A549 (cell line): ENCODE data around the gene RAB6D. TPM values are rescaled to one million over a fixed set of nuclear protein-coding genes. Genes with fewer than 3 reads are reported as not detected.
"Not testable (repeated sequence)": the region's sequence is repeated elsewhere in the genome, so short reads cannot be mapped to it uniquely, and the experiment has no call there.

Source experiments
- ATAC-seq, 2 experiments: fragments of 200-7000 bp in 1 of 2; fragments of >200 bp in 1 of 2; cut with Nextera tagmentation in 1 of 2; cut with Tn5 transposase in 1 of 2; 3 replicates each; pipeline versions ENCODE4 v1.8.0 to v1.9.1; 2018 to 2020; ENCODE audit warnings: mild to moderate bottlenecking in 1 of 2, moderate library complexity in 1 of 2
- CTCF ChIA-PET: fragments of 300-600 bp; sonication (Branson Sonifier 250); formaldehyde crosslinking; extraction: SDS; loops from one replicate; lab custom pipeline; 2021; ENCODE audit warnings: antibody characterized with exemption, inconsistent platforms; lab: Yijun Ruan, JAX
- POLR2A ChIA-PET: fragments of 350-600 bp; formaldehyde crosslinking; extraction: SDS; loops from one replicate; lab custom pipeline; 2021; ENCODE audit warnings: antibody characterized with exemption, inconsistent platforms; lab: Yijun Ruan, JAX
- DNase-seq, 2 experiments: peaks; one replicate each; pipeline versions ENCODE4 v3.0.0 to v3.0.0-alpha.2; 2011 to 2016; ENCODE audit warnings: low read depth in 1 of 2, low spot score in 1 of 2
- FAIRE-seq: peaks from 2 replicates; lab custom pipeline; 2011; peaks lifted over from hg19 to GRCh38; lab: Jason Lieb, UNC
- H3K27ac ChIP-seq, 2 experiments: fragments of >200 bp; sonication (Bioruptor Twin); formaldehyde crosslinking; 3 replicates each; pipeline ENCODE4 v1.5.1; 2016 to 2017
- H3K4me1 ChIP-seq: fragments of >200 bp; sonication (Bioruptor Twin); formaldehyde crosslinking; 3 replicates; pipeline ENCODE4 v1.6.1; 2016
- H3K4me2 ChIP-seq: fragments of >200 bp; sonication (Bioruptor Twin); formaldehyde crosslinking; 3 replicates; pipeline ENCODE4 v1.6.1; 2016
- H3K4me3 ChIP-seq: fragments of >200 bp; sonication (Bioruptor Twin); formaldehyde crosslinking; 3 replicates; pipeline ENCODE4 v1.5.1; 2016
- H3K9me3 ChIP-seq: fragments of >200 bp; sonication (Bioruptor Twin); formaldehyde crosslinking; 3 replicates; pipeline ENCODE4 v1.6.1; 2016
- ESRRA ChIP-seq: fragments of 150-350 bp; IDR thresholded peaks from 2 replicates; pipeline ENCODE4 v1.6.1; 2014; ENCODE audit warnings: mild to moderate bottlenecking, low read length, borderline replicate concordance
- FOSB ChIP-seq: fragments of 250-450 bp; sonication (Bioruptor Pico); IDR thresholded peaks from 2 replicates; pipeline ENCODE4 v1.5.0; 2020; ENCODE audit warnings: mild to moderate bottlenecking, moderate library complexity
- FOSL2 ChIP-seq, 2 experiments: fragments of 450-650 bp in 1 of 2; fragments of >200 bp in 1 of 2; sonication (Bioruptor Twin) in 1 of 2; formaldehyde crosslinking; IDR thresholded peaks; 2 replicates each; pipeline versions ENCODE4 v1.5.0 to v1.6.1; 2016 to 2020; ENCODE audit warnings: mild to moderate bottlenecking in 1 of 2, moderate library complexity in 1 of 2
- HEYL ChIP-seq: fragments of 250-450 bp; sonication (Bioruptor Pico); IDR thresholded peaks from 2 replicates; pipeline ENCODE4 v1.8.0; 2021; ENCODE audit warnings: mild to moderate bottlenecking, moderate library complexity
- KDM5A ChIP-seq: fragments of 200-600 bp; sonication (generic); IDR thresholded peaks from 2 replicates; pipeline ENCODE4 v1.6.1; 2016; ENCODE audit warnings: antibody characterized with exemption, mild to moderate bottlenecking
- MAFK ChIP-seq: fragments of 450-650 bp; IDR thresholded peaks from 2 replicates; pipeline ENCODE4 v1.6.1; 2014; ENCODE audit not compliant: partially characterized antibody
- MAZ ChIP-seq: fragments of 150-350 bp; IDR thresholded peaks from 2 replicates; pipeline ENCODE4 v1.6.1; 2014; ENCODE audit warnings: antibody characterized with exemption, low read depth, low read length, borderline replicate concordance
- MYC ChIP-seq: IDR thresholded peaks from 2 replicates; pipeline ENCODE4 v1.6.1; 2012; ENCODE audit warnings: mild to moderate bottlenecking, inconsistent platforms, low read length, improper control_type of control experiment, borderline replicate concordance
- NPAS2 ChIP-seq: fragments of 250-450 bp; sonication (Bioruptor Pico); IDR thresholded peaks from 2 replicates; pipeline ENCODE4 v1.8.0; 2022; ENCODE audit warnings: mild to moderate bottlenecking, moderate library complexity, borderline replicate concordance
- RAD21 ChIP-seq, 2 experiments: fragments of >200 bp in 1 of 2; sonication (Bioruptor Twin) in 1 of 2; formaldehyde crosslinking in 1 of 2; IDR thresholded peaks in 1 of 2; conservative IDR thresholded peaks in 1 of 2; 2 replicates in 1 of 2; 3 replicates in 1 of 2; pipeline ENCODE4 v1.6.1; 2012 to 2018; ENCODE audit warnings: inconsistent platforms in 1 of 2
- RARB ChIP-seq: fragments of 250-450 bp; sonication (Bioruptor Pico); IDR thresholded peaks from 2 replicates; pipeline ENCODE4 v1.8.0; 2021; ENCODE audit warnings: mild to moderate bottlenecking, moderate library complexity
- SMC3 ChIP-seq: fragments of >200 bp; sonication (Bioruptor Twin); formaldehyde crosslinking; IDR thresholded peaks from 3 replicates; pipeline ENCODE4 v1.6.1; 2018; ENCODE audit warnings: inconsistent platforms
- SREBF2 ChIP-seq: fragments of 450-650 bp; IDR thresholded peaks from 2 replicates; pipeline ENCODE4 v1.6.1; 2014; ENCODE audit warnings: mild to moderate bottlenecking, moderate library complexity
- ZC3H11A ChIP-seq: fragments of 450-650 bp; IDR thresholded peaks from 2 replicates; pipeline ENCODE4 v1.6.1; 2014; ENCODE audit warnings: antibody characterized with exemption, mild to moderate bottlenecking
- ZSCAN20 ChIP-seq: fragments of 250-450 bp; sonication (Bioruptor Pico); IDR thresholded peaks from 2 replicates; pipeline ENCODE4 v1.8.0; 2022; ENCODE audit warnings: mild to moderate bottlenecking, moderate library complexity
- WGBS: methylation state at CpG from one replicate; pipeline ENCODE4 v1.1.6; 2017; ENCODE audit errors: missing lambda C conversion rate; 5-methylcytosine and 5-hydroxymethylcytosine counted together
- polyA minus RNA-seq: library from RNA; depleted of rRNA, polyadenylated mRNA; stranded (reverse); fragments of >200 nt; gene quantifications from 2 replicates; pipeline ENCODE4 v1.2.3, GENCODE V29; 2011; rRNA and poly(A)+ RNA removed
- polyA plus RNA-seq, 4 experiments: library from polyadenylated mRNA; depleted of rRNA in 3 of 4; stranded (reverse); fragments of >200 nt; fragmentation: RNase III in 1 of 4; extraction: RNeasy Plus Mini Kit Qiagen cat#74134 plus additional on column Dnase treatment in 1 of 4; gene quantifications; 2 replicates in 3 of 4; 3 replicates in 1 of 4; pipeline ENCODE4 v1.2.3, GENCODE V29; 2011 to 2017
- TF ChIP-seq, protein P1 (sequence below): fragments of 250-450 bp; sonication (Bioruptor Pico); IDR thresholded peaks from 2 replicates; pipeline ENCODE4 v1.5.0; 2021; ENCODE audit warnings: mild to moderate bottlenecking, moderate library complexity, borderline replicate concordance
- TF ChIP-seq, protein P2 (sequence below): fragments of >200 bp; sonication (Bioruptor Twin); formaldehyde crosslinking; IDR thresholded peaks from 3 replicates; pipeline ENCODE4 v1.5.1; 2016

RAB6D gene
- 0.05 and 0.07 TPM in 2 replicates for polyA plus RNA-seq (2011; rRNA removed)
- polyA plus RNA-seq (2012; cell fraction: cytosol; rRNA removed) = not detected in 2 replicates
- not detected in 2 replicates for polyA plus RNA-seq (2012; cell fraction: nucleus; rRNA removed)
- polyA plus RNA-seq (2017; fragmentation: RNase III; extraction: RNeasy Plus Mini Kit Qiagen cat#74134 plus additional on column Dnase treatment) = 0.04 to 0.07 TPM (median 0.07 TPM) in 3 replicates
- not detected in 2 replicates for polyA minus RNA-seq

DNA sequence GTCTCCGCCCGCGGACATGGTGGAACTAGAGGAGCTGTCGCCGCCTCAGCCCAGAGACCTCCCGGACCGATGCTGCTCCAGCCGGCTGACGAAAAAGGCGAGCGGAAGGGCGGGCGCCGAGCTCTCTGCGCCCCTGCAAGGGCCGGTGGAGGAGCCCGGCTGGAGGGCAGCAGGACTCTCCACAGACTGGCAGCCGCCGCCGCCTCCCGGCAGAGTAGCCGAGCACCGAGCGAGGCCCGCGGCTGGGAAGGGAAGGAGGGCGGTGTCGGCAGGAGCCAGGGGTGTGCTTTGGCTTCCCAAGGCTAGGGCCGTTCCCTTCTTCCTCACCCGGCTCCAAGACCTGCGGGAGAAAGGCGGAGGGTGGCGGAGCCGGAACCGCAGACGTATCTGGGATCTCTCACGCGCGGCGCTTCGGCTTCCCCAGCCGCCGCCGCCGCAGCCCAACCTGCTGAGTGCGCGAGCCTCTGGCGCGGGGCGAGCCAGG lies at the start of gene RAB6D:
Gene RAB6D, minus strand, starts transcription at position 466 of the 484 bp plus-strand sequence. Its CDS starts 448 bp downstream, at position 18.
- POLR2A ChIA-PET, H3K9me3 ChIP-seq, H3K27ac ChIP-seq, DNase-seq, H3K4me1 ChIP-seq, CTCF ChIA-PET, FAIRE-seq: not testable (repeated sequence)
- ATAC-seq = peak; percentile 88 to 89
- H3K4me3 ChIP-seq = peak within 1 kb of the TSS; percentile 34
- peak within 1 kb of the TSS; percentile 75 for H3K4me2 ChIP-seq
- WGBS = 46% methylated on average over 16 of the region's 50 CpGs

DNA sequence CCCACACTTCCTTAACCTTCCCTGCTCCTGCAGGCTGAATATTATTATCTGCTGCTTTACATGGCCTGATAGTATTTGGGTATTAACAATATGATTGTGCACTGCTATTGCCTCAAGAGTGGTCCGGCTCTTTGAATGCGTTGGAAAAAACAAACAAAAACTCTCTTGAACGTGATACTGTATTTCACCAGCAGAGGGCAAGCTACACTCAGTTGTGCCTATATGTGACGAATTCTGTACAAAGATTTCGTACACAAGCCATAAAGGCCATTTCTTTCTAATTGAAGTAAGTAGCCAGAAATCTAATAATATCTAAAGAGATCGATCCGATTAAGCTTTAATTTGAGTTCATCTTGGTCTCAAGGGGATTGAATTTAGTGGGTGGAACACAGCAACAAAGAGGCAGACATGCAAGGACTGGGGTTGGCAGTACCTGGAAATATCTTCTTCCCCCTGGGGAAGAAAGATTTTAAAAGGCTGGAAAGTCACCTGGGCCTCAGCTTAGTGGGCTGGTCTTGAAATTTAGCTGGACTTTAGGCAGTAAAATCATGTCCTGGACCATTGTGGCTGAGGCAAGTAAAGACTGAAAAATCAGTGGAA lies 49.3 kb upstream of the RAB6D start:
- Histone ChIP-seq H3K27ac (no peak overlapping the region), H3K4me3 (no peak overlapping the region), H3K4me2 (0 out of 3 replicates have a peak overlapping the region, but pooled peaks have one; percentile 7), H3K4me1 (no peaks in the 10 kb centered on the region), H3K9me3 (no peaks in the 10 kb centered on the region)
- FAIRE-seq = no peak
- peak; percentile 24 to 53 for DNase-seq
- CTCF ChIA-PET = interaction anchor here (0.7 to 2.4 kb wide), 12 partner anchors 10 to 389 kb away, joined by 3 to 11 read pairs (median 4); partner anchors contain the start of gene MZT2A
- WGBS = 3% methylated on average over 7 of the region's 7 CpGs
- POLR2A ChIA-PET = no interaction called here
- ATAC-seq = peak; percentile 85 to 92
- no peak for TF ChIP-seq ZSCAN20 (CRISPR knock-in tag)
- no peak for TF ChIP-seq ZC3H11A
- no peak for TF ChIP-seq MAZ
- no peak for TF ChIP-seq MYC
- TF ChIP-seq NPAS2 (CRISPR knock-in tag) = no peak
- TF ChIP-seq ESRRA = no peak
- TF ChIP-seq FOSB (CRISPR knock-in tag) = no peak
- TF ChIP-seq SMC3 = peak; percentile 77
- TF ChIP-seq RARB (CRISPR knock-in tag) = no peak
- no peak for TF ChIP-seq KDM5A
- TF ChIP-seq, protein P1, sequence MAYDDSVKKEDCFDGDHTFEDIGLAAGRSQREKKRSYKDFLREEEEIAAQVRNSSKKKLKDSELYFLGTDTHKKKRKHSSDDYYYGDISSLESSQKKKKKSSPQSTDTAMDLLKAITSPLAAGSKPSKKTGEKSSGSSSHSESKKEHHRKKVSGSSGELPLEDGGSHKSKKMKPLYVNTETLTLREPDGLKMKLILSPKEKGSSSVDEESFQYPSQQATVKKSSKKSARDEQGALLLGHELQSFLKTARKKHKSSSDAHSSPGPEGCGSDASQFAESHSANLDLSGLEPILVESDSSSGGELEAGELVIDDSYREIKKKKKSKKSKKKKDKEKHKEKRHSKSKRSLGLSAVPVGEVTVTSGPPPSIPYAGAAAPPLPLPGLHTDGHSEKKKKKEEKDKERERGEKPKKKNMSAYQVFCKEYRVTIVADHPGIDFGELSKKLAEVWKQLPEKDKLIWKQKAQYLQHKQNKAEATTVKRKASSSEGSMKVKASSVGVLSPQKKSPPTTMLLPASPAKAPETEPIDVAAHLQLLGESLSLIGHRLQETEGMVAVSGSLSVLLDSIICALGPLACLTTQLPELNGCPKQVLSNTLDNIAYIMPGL (CRISPR knock-in tag) = no peak
- TF ChIP-seq, protein P2, sequence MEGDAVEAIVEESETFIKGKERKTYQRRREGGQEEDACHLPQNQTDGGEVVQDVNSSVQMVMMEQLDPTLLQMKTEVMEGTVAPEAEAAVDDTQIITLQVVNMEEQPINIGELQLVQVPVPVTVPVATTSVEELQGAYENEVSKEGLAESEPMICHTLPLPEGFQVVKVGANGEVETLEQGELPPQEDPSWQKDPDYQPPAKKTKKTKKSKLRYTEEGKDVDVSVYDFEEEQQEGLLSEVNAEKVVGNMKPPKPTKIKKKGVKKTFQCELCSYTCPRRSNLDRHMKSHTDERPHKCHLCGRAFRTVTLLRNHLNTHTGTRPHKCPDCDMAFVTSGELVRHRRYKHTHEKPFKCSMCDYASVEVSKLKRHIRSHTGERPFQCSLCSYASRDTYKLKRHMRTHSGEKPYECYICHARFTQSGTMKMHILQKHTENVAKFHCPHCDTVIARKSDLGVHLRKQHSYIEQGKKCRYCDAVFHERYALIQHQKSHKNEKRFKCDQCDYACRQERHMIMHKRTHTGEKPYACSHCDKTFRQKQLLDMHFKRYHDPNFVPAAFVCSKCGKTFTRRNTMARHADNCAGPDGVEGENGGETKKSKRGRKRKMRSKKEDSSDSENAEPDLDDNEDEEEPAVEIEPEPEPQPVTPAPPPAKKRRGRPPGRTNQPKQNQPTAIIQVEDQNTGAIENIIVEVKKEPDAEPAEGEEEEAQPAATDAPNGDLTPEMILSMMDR = peak; percentile 80
- TF ChIP-seq RAD21 (conservative IDR thresholded peaks at IDR 0.05 in 1 of 2, IDR thresholded peaks at IDR 0.05 in 1 of 2) = peak; percentile 83 to 84
- no peak for TF ChIP-seq HEYL (CRISPR knock-in tag)

DNA sequence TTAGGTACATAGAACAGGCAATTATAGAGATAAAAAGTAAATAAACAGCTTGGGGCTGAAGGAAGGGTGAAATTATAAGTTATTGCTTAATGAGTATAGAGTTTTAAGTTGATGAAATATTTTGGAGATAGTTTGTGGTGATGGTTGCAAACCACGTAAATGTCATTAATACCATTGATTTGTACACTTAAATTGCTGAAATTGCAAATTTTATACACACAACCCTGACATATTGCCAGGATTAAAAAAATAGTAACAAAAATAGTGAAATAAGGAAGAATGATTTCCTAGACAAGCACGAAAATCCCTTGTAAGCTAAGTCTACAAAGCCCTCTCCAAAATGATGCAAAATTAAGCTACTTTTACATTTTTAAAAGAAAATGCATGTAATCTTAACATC lies 46.2 kb upstream of the RAB6D start:
- Histone ChIP-seq H3K4me2 (no peak overlapping the region), H3K9me3 (no peaks in the 10 kb centered on the region), H3K4me3 (no peak overlapping the region), H3K4me1 (no peaks in the 10 kb centered on the region), H3K27ac (no peak overlapping the region)
- POLR2A ChIA-PET = no interaction called here
- TF ChIP-seq FOSB (CRISPR knock-in tag) (no peak), MAFK (peak; percentile 90), FOSL2 (IDR thresholded peaks at IDR 0.05) (no peak), FOSL2 (CRISPR knock-in tag; IDR thresholded peaks at IDR 0.05) (no peak), SREBF2 (no peak)
- no peak for DNase-seq
- CTCF ChIA-PET = interaction anchor here (1.6 to 2.5 kb wide), 2 partner anchors 255 to 263 kb away, joined by 3 to 10 read pairs; no protein-coding TSS in a partner anchor
- no peak for ATAC-seq
- 7% methylated on average over 2 of the region's 2 CpGs for WGBS
- no peak for FAIRE-seq
